Urothelium cell line (cell line): ENCODE results near the gene NRP2.

ENCODE experiments used
- DNase-seq: peaks from one replicate; pipeline ENCODE4 v3.0.0; 2011; ENCODE audit warnings: low spot score, mixed read lengths
- FAIRE-seq: peaks from 2 replicates; lab custom pipeline; 2011; peaks lifted over from hg19 to GRCh38; lab: Jason Lieb, UNC

Gene NRP2

DNA sequence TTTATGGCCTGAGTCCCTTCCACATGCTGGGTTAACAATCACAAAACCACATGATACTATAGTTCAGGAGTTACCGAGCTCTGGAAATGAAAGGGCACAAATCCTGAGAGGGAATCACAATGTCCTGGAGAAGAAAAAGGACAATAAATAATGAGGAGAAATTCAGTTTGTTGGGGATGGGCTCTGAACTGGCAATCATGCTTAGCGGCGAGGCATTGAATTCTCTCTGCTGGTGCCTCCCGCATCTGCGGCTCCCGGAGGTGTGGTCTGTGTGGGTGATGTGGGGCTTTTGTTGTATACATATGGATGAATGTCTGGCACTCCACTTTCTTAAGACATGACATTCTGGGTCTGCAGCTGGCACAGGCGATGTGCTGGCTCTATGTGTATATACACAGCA lies 46.1 kb downstream of the NRP2 start:
- FAIRE-seq = no peak
- DNase-seq = no peak

DNA sequence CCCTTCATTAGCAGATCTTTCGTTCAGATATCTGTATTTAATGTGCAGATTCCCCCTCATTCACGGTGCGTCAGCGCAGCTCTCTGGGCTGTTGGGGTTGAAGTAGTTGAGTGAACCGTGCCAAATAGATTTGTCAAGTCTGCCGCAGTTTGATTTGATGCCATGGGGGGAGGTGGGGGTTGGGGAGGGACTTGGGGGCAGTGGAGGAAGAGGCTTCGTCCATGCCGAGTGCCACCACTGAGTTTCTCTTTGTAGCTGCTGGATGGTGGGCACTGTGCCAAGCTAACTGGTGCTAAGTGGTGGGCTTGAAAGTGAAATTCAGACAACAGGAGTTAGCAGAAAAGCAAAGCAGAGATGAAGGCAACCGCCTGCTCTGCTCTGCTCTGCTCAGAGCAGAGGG lies 47.9 kb downstream of the NRP2 start:
- DNase-seq (no peak), FAIRE-seq (no peak)

- FAIRE-seq = no peak
- DNase-seq = no peak
These were observed 48.6 kb downstream of the NRP2 start for GRCh38 chr2:205730701-205731582.

DNA sequence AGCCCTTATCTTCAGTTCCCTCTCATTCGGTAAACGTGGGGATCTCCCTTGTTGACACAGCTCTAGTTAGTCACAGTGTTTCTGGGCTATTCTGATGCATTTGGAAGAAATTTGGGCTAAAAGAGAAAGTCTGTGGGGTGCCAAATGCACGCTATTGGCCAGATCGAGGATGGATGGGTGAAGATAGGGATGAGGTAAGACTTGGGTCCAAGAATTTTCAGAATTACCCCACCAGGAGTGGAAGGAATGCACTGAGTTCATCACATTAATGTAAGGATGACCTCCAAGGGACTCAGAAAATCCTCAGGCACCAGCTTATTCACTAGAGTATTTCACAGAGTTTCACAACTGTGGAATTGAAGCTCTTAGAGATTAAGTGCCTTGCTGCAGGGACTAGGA lies 49.3 kb downstream of the NRP2 start:
- DNase-seq (no peak), FAIRE-seq (no peak)

GRCh38 chr2:205732314-205732713 lies 50.0 kb downstream of the NRP2 start:
- DNase-seq (no peak), FAIRE-seq (no peak)

GRCh38 chr2:205733082-205733481 lies 50.8 kb downstream of the NRP2 start:
- FAIRE-seq = no peak
- no peak for DNase-seq

GRCh38 chr2:205733648-205734047 lies 51.3 kb downstream of the NRP2 start:
- DNase-seq (no peak), FAIRE-seq (no peak)

GRCh38 chr2:205734436-205735037 lies 52.2 kb downstream of the NRP2 start:
- FAIRE-seq (peak; percentile 72), DNase-seq (peak; percentile 79)

- no peak for DNase-seq
- FAIRE-seq = no peak
These were observed 56.0 kb downstream of the NRP2 start for GRCh38 chr2:205738117-205738968.

DNA sequence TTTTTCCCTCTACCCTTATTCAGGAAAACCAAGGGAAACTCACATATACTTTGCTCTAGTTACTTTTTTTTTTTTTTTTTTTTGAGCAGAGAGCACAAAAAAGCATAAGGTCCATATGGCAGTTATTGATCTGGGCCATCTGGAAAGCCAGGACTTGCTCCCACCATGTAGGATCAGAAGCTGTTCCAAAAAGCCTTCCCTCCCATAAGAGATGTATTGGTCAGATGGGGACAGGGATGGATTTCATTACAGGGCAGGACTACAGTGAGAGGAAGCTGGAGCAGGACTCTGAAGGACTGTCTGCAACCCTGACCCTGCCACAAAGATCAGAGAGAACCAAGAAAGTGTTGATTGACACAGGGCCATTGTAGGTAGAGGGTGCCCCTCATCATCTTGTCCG lies 57.3 kb downstream of the NRP2 start:
- FAIRE-seq (no peak), DNase-seq (no peak)

DNA sequence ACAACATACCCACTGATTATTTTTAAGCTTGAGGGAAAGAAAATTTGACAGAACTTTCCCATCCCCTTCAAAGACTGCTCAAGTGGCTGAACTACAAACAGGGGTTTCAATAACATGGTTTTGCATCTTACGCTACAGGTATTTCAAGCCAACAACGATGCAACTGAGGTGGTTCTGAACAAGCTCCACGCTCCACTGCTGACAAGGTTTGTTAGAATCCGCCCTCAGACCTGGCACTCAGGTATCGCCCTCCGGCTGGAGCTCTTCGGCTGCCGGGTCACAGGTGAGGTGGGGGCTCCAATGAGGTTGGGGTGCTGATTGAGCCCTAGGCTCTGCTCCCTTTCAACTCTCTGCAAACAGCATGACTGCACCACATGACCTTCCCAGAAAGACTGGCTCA lies 58.1 kb downstream of the NRP2 start:
- FAIRE-seq (no peak), DNase-seq (no peak)

GRCh38 chr2:205741256-205741978 lies 59.1 kb downstream of the NRP2 start:
- DNase-seq = no peak
- FAIRE-seq = no peak

DNA sequence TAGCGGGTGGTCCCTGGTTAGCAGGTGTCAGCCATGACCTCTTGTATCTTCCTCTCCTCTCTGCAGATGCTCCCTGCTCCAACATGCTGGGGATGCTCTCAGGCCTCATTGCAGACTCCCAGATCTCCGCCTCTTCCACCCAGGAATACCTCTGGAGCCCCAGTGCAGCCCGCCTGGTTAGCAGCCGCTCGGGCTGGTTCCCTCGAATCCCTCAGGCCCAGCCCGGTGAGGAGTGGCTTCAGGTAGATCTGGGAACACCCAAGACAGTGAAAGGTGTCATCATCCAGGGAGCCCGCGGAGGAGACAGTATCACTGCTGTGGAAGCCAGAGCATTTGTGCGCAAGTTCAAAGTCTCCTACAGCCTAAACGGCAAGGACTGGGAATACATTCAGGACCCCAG lies 60.8 kb downstream of the NRP2 start:
- no peak for FAIRE-seq

GRCh38 chr2:205744074-205744591 lies 61.8 kb downstream of the NRP2 start:
- FAIRE-seq = no peak
- DNase-seq = no peak

More for the DNA sequence above, 60.8 kb downstream of the NRP2 start:
- DNase-seq = no peak

GRCh38 chr2:205745661-205746419 lies 63.5 kb downstream of the NRP2 start:
- no peak for FAIRE-seq

DNA sequence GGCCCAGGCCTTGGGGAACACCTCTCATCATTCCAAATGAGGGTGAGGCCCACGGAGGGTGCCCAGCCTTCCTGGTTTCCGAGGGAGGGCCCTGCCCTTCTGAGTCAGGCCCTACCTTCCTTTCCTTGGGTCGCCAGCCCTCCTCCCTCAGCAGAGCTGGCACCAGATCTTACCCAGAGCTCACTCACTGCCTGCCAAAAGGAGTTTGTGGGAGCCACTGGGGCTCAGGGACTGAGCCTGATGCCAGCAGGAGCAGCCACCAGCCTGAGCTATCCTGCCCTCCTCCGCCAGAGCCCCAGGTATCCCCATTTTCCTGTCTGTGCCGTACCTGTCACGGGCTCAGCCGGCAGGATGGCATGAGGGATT lies 64.1 kb downstream of the NRP2 start:
- no peak for DNase-seq
- peak; percentile 30 for FAIRE-seq

More at GRCh38 chr2:205745661-205746419, 63.5 kb downstream of the NRP2 start:
- DNase-seq = no peak

- no peak for FAIRE-seq
- no peak for DNase-seq
These were observed 65.6 kb downstream of the NRP2 start for GRCh38 chr2:205747829-205748386.

DNA sequence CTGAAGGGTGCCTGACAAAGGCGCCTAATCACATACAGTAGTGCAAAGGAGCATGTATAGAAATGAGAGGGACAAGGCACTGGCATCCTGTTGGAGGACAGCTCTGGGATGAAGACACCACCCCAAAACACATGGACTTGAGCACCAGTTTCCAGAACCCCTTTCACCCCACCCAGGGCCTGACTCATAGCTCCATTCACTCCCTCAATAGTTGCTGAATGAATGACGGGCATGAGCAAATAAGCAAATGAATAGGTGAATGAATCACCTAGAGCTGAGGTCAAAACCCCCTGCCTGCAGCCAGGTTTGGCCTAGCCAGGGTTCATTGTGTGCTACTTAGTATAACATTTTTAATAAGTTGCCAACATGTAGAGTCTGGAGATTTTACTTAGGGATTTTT lies 66.3 kb downstream of the NRP2 start:
- DNase-seq (peak; percentile 70), FAIRE-seq (no peak)

- no peak for DNase-seq
- FAIRE-seq = no peak
These were observed 66.8 kb downstream of the NRP2 start for GRCh38 chr2:205749078-205749477.

DNA sequence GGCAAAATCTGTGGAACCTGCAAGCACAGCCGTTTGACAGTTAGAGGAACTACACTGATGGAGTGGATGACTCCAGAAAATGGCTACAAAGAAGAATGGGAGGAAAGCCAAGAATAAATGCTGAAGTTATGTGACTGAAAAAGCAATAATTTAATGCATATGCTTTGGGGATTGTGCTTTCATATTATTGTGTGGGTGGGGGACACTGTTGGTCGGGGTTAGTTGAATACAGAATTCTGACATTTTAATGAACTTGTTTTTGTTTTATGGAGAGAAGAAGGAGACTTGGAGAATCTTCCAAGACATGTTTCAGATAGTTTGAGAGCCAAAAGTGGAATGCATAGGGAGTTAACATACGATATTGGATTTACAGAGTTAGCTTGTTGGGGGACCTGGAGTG lies 68.5 kb downstream of the NRP2 start:
- FAIRE-seq = no peak
- DNase-seq = no peak
